Lower leg skin (tissue), 4 donors: Measurements from ENCODE around the gene PROKR2. TPM values are rescaled to one million over a fixed set of nuclear protein-coding genes. Genes with fewer than 3 reads are reported as not detected.

Source experiments
- DNase-seq, 2 donors: peaks; one replicate each; pipeline ENCODE4 v3.0.0-alpha.2; 2019; ENCODE audit warnings: low spot score in 2 of 2
- H3K4me3 ChIP-seq: fragments of 200-600 bp; sonication (generic); 2 replicates; pipeline ENCODE4 v1.5.1; 2017; ENCODE audit warnings: mild to moderate bottlenecking, low read depth; ENCODE audit not compliant: poor library complexity, severe bottlenecking
- POLR2A ChIP-seq, 2 donors: fragments of 450-650 bp; IDR thresholded peaks; one replicate each; pipeline ENCODE4 v1.6.1; 2016 to 2017; ENCODE audit warnings: antibody characterized with exemption in 2 of 2, mild to moderate bottlenecking in 1 of 2, moderate library complexity in 1 of 2
- WGBS, 2 donors: methylation state at CpG; one replicate each; pipeline ENCODE4 v1.1.5; 2018; 5-methylcytosine and 5-hydroxymethylcytosine counted together
- intact Hi-C: fragments of 100-400 bp; cut with DNase I; formaldehyde crosslinking; loops from one replicate; pipeline ENCODE4 v1.15.0; 2023; ENCODE audit warnings: low total_unique reads
- total RNA-seq, 4 donors: library from RNA; depleted of rRNA; stranded (reverse); fragments of >200 nt; gene quantifications; one replicate each; pipeline ENCODE4 v1.1.0, GENCODE V29; 2016
- TF ChIP-seq, protein P1 (sequence below), 3 donors: fragments of 450-650 bp; IDR thresholded peaks; one replicate each; pipeline ENCODE4 v1.5.1; 2016; ENCODE audit warnings: antibody characterized with exemption in 3 of 3, mild to moderate bottlenecking in 3 of 3, moderate library complexity in 2 of 3

The PROKR2 gene
- total RNA-seq = not detected

DNA sequence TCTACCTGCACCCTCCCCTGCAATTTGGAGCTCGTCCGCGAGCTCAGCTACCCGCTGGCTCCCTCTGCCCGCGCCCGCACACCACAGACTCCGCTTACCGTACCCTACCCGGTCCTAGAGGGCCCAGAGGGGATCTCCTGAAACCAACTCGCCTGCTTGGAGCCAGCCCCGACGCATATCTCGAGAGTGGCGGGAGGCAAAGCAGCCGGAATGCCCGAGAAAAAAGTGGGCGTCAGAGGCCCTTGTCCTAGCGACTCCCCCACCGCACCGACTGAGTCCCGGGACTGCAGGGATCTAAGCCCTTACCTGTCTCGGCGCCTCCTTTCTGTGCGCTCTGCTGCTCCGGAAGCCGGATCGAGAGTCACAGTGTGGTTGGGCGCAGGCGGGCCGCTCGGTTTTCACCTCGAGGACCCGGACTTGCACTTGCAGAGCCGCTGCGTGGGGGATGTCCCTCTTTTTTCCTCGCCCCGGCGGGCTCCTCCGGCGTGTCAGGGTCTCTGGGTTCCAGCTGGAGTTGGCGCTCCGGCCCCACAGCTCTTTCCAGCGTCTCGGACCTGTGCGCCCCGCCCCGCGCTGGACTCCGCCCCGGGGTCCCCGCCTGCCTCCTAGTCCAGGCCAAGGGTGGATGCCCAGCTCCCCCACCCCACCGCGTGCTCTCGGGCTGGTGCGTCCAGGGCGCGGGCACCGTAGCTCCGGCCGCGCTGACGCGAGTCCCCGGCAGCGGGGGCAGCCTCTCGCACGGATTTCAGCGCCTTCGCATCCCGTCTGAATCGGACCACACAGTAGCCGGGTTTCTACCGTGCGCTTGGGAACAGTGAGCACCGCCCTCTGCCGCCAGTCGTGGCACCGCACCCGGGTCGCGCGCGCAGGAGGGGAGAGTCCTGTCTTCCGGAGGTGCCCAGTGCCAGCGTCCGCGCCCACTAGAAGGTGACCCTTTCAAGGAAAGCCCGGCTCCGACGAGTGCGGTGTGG is at the start of gene PROKR2:
TSS of gene PROKR2 (minus strand) at position 767 of the 971 bp plus-strand sequence. CDS start 2,585 bp downstream, outside the sequence.
- WGBS, 2 donors = 1% methylated on average over 56 to 64 of the region's 92 CpGs
- TF ChIP-seq, protein P1, sequence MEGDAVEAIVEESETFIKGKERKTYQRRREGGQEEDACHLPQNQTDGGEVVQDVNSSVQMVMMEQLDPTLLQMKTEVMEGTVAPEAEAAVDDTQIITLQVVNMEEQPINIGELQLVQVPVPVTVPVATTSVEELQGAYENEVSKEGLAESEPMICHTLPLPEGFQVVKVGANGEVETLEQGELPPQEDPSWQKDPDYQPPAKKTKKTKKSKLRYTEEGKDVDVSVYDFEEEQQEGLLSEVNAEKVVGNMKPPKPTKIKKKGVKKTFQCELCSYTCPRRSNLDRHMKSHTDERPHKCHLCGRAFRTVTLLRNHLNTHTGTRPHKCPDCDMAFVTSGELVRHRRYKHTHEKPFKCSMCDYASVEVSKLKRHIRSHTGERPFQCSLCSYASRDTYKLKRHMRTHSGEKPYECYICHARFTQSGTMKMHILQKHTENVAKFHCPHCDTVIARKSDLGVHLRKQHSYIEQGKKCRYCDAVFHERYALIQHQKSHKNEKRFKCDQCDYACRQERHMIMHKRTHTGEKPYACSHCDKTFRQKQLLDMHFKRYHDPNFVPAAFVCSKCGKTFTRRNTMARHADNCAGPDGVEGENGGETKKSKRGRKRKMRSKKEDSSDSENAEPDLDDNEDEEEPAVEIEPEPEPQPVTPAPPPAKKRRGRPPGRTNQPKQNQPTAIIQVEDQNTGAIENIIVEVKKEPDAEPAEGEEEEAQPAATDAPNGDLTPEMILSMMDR (IDR thresholded peaks at IDR 0.05) = no peak
- TF ChIP-seq POLR2A (IDR thresholded peaks at IDR 0.05) = no peak
- H3K4me3 ChIP-seq = no peak within 1 kb of the TSS
- no peak for DNase-seq
- intact Hi-C loops = no loop called here

DNA sequence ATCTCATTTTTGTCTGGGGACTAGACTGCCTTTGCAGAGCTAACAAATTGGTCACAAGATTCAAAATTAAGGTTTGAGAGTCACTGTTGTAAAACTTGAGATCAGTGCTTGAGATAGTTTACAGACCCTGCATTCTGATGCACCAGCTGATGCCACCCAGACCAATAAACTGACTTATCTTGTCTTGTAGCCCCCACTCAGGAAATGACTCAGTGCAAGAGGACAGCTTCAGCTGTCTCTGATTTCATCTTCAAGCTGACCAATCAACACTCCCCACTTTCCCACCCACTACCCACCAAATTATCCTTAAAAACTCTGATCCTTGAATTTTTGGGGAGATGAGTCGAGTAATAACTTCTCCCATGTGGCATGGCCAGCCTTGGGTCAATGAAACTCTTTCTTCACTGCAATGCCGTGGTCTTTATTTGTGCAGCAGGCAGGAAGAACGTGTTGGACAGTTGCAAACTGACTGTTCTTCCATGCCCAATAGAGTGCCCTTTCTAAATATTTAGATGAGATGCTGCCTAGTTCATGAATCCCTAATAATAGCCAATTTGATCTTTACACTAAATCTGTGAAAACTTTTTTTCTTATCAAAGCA is 48.3 kb upstream of the PROKR2 start:
- intact Hi-C loops = loop anchor here (2.0 kb wide), 1 partner anchor 16 kb away; no protein-coding TSS in a partner anchor
- 69 to 75% methylated on average over 3 of the region's 3 CpGs for WGBS, 2 donors
- H3K4me3 ChIP-seq = no peak overlapping the region
- DNase-seq = no peak
- no peak for TF ChIP-seq POLR2A (IDR thresholded peaks at IDR 0.05)
- TF ChIP-seq, protein P1 (IDR thresholded peaks at IDR 0.05) = no peak

DNA sequence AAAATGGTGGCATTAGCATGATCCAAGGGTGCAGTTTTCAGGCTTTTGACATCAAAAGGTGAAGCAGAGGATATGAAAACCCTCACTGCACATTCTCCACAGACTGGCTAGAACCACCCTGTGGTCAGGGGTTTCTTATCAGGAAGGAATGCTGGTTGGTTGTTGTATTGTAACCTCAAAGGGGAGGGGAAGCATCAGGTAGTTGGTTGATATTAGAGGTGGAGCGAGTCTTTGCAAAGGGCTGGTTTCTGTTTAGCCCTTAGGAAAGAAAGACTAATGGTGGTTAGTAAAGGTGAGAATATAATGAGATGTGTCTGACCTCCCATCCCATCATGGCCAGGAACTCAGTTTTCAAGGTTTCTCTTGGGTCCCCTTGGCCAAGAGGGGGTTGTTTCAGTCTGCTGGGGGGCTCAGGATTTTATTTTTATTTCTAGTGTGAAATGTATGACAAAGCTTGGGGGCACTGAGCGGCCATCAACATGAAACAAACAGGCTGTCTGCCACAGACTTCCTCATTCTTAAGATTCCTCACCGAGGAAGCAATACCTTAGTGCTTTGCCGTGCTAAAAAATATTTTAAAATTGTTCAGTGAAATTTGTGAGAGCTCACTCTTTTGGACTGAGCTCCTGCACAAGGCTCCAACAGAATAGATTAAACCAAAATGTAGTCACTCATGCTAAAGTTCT is 47.5 kb upstream of the PROKR2 start:
- H3K4me3 ChIP-seq = no peak overlapping the region
- 42 to 46% methylated on average over 4 of the region's 4 CpGs for WGBS, 2 donors
- intact Hi-C loops = loop anchor here (2.0 kb wide), 1 partner anchor 15 kb away; no protein-coding TSS in a partner anchor
- DNase-seq = no peak
- TF ChIP-seq POLR2A (IDR thresholded peaks at IDR 0.05) = no peak
- TF ChIP-seq, protein P1 (IDR thresholded peaks at IDR 0.05) = no peak

DNA sequence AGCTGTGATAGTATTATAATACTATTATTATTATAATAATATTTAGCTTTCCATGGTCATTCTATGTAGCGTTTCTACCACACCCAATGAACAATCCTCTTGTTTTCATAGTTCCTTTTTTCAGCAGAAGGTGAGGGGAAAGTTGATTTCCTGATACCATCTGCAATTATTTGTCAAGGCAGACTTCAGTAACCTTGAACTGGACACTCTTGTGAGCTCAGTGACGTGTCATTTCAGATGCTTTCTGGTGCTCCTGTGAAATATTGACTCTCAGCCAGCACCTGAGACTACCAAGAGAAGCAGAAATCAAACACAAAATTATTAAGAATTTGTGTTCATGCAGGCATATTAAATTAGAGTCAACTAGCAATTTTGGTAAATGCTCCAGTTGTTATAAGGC is 46.0 kb upstream of the PROKR2 start:
- DNase-seq = no peak
- intact Hi-C loops = no loop called here

DNA sequence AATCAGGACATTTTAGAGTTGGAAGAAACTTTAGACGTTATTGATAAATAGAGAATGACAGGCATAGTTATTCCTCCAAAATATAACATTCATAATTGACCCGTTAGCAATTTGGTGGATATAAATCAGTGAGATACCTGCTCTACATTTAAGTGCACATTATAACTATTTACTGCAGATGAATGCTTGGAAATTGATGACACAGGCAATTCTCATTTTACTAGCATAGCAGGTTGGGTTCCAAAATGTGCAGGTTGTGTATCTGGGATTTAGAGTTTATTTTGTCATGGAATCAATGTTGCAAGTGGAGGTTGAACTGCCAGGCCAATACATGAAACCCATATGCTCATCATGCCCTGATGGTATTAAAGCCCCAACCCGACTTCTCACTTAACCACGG is 44.4 kb upstream of the PROKR2 start:
- no peak for DNase-seq
- 60 to 62% methylated on average over 4 of the region's 4 CpGs for WGBS, 2 donors
- intact Hi-C loops = no loop called here
- no peak overlapping the region for H3K4me3 ChIP-seq
- TF ChIP-seq, protein P1 (IDR thresholded peaks at IDR 0.05) = no peak

More for the DNA sequence above, 46.0 kb upstream of the PROKR2 start:
- TF ChIP-seq, protein P1 (IDR thresholded peaks at IDR 0.05) = no peak
- TF ChIP-seq POLR2A (IDR thresholded peaks at IDR 0.05) = no peak
- 37% methylated on average over 2 of the region's 2 CpGs for WGBS, 2 donors
- no peak overlapping the region for H3K4me3 ChIP-seq
